HG03520 (cell line): ENCODE measurements around the gene ANTKMT.

Source experiments
- ATAC-seq: cut with Tn5 transposase; IDR thresholded peaks from one replicate; pipeline ENCODE4 v1.9.1; 2021; ENCODE audit warnings: mild to moderate bottlenecking, moderate library complexity; ENCODE audit not compliant: unreplicated experiment

ANTKMT gene

GRCh38 chr16:720990-721764, at the start of gene ANTKMT:
ANTKMT (plus strand) TSS chr16:721146; CDS start chr16:721275, 129 bp downstream.
- ATAC-seq = peak; percentile 58

GRCh38 chr16:671353-672131, 49.4 kb upstream of the ANTKMT start:
- ATAC-seq = no peak

- ATAC-seq = no peak
Observed at GRCh38 chr16:672371-672770, 48.6 kb upstream of the ANTKMT start.

- no peak for ATAC-seq
Observed at GRCh38 chr16:672851-673250, 48.1 kb upstream of the ANTKMT start.

- ATAC-seq = no peak
Observed at GRCh38 chr16:673399-673991, 47.5 kb upstream of the ANTKMT start.

- ATAC-seq = no peak
Observed at GRCh38 chr16:674214-674881, 46.6 kb upstream of the ANTKMT start.

- no peak for ATAC-seq
Observed at GRCh38 chr16:674968-675883, 45.7 kb upstream of the ANTKMT start, which contains the start of gene RHBDL1. RHBDL1 (plus strand) TSS chr16:675671; CDS start chr16:675791, 120 bp downstream.

GRCh38 chr16:675884-676564, 44.9 kb upstream of the ANTKMT start:
- ATAC-seq = no peak

GRCh38 chr16:676565-676902, 44.4 kb upstream of the ANTKMT start:
- no peak for ATAC-seq

- ATAC-seq = no peak
Observed at GRCh38 chr16:676913-677312, 44.0 kb upstream of the ANTKMT start.

GRCh38 chr16:677316-678190, 43.4 kb upstream of the ANTKMT start:
- ATAC-seq = no peak

- ATAC-seq = no peak
Observed at GRCh38 chr16:678209-678857, 42.6 kb upstream of the ANTKMT start.

GRCh38 chr16:678858-679813, 41.8 kb upstream of the ANTKMT start:
- no peak for ATAC-seq

GRCh38 chr16:679814-680624, 40.9 kb upstream of the ANTKMT start, which contains the start of gene STUB1:
STUB1 (plus strand) TSS chr16:680410; CDS start chr16:680526, 116 bp downstream.
- ATAC-seq = peak; percentile 38

GRCh38 chr16:680625-680945, 40.4 kb upstream of the ANTKMT start:
- ATAC-seq = no peak
